Stimulated activated naive CD8-positive, alpha-beta T cell treated with anti-CD3 and anti-CD28 coated beads, Interleukin-15, Interleukin-2, amounts not matched to agents 100 ng/mL and 50 ng/mL, for 24 hours (primary cell): ENCODE results near the gene CCDC40.

Source experiments
- H3K27ac Mint-ChIP-seq: one replicate; pipeline ENCODE4 v1.8.0; 2021; ENCODE audit warnings: mild to moderate bottlenecking, mixed read lengths
- H3K27me3 Mint-ChIP-seq: one replicate; pipeline ENCODE4 v1.8.0; 2021; ENCODE audit warnings: mixed read lengths
- H3K36me3 Mint-ChIP-seq: one replicate; pipeline ENCODE4 v1.8.0; 2021; ENCODE audit warnings: low read depth, mixed read lengths
- H3K4me1 Mint-ChIP-seq: one replicate; pipeline ENCODE4 v1.8.0; 2021; ENCODE audit warnings: low read depth, mixed read lengths
- H3K4me3 Mint-ChIP-seq: one replicate; pipeline ENCODE4 v1.8.0; 2021; ENCODE audit warnings: mild to moderate bottlenecking, mixed read lengths
- H3K9me3 Mint-ChIP-seq: one replicate; pipeline ENCODE4 v1.8.0; 2021; ENCODE audit warnings: mixed read lengths

CCDC40 gene

DNA sequence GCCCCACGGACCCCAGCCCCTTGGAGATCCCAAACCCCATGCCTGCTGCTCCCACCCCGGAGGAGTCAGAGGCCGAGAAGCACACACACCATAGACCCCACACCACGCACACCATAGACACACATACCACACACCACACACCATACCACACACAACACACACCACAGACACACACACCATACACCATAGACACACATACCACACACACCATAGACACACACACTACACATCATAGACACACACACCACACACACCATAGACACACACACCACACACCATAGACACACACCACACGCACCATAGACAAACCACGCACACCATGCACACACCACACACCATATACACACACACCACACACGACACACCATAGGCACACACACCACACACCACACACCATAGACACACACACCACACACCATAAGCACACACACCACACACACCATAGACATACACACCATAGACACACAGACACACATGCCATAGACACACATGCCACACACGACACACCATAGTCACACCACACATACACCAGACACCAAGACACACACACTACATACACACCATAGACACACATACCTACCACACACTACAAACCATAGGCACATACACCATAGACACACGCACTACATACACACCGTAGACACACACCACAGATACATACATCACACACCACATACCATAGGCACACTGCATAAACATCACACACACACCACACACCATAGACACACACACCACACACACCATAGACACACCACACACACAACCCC is 12.1 kb upstream of the CCDC40 start:
- H3K27ac Mint-ChIP-seq, result no peak overlapping the region
- H3K36me3 Mint-ChIP-seq, result no peaks in the 10 kb centered on the region
- H3K4me3 Mint-ChIP-seq, result no peak overlapping the region
- H3K27me3 Mint-ChIP-seq, result no peaks in the 10 kb centered on the region
- no peaks in the 10 kb centered on the region for H3K9me3 Mint-ChIP-seq
- no peaks in the 10 kb centered on the region for H3K4me1 Mint-ChIP-seq

DNA sequence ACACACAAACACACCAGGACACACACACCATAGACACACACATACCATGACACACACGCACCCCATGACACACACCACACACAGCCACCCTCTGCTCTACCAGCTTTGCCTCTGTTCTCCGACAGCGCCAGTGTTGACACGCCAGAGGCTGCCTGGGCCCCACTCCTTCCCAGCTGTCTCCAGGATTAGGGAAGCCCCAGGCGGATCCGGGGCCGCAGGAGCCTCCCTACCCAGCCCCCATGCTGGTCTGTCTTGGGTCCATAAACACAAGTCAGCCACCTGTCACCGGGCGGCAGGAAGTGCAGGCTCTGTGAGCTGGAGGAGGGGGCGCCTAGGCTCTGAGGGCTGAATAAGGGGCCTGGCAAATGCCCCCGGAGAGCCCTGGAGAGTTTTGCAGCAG is 11.3 kb upstream of the CCDC40 start:
- Mint-ChIP-seq H3K4me3 (no peak overlapping the region), H3K27me3 (no peaks in the 10 kb centered on the region), H3K9me3 (no peaks in the 10 kb centered on the region), H3K36me3 (no peaks in the 10 kb centered on the region), H3K27ac (no peak overlapping the region), H3K4me1 (no peaks in the 10 kb centered on the region)

DNA sequence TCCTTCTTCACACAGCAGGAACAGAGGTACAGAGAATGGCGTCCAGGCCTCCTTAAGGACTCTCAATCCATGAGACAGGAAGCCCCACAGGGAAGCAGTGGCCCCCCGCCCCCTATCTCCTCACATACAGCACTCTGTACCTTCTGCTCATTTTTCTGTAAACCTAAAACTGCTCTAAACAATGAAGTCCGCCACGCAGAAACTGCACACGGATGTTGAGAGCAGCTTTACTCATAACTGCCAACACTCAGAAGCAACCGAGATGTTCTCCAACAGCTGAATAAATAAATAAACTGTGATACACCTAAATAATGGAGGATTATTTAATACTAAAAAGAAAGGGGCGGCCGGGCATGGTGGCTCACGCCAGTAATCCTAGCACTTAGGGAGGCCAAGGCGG is 10.6 kb upstream of the CCDC40 start:
- Mint-ChIP-seq H3K27me3 (no peaks in the 10 kb centered on the region), H3K4me3 (no peak overlapping the region), H3K36me3 (no peaks in the 10 kb centered on the region), H3K27ac (no peak overlapping the region), H3K9me3 (no peaks in the 10 kb centered on the region), H3K4me1 (no peaks in the 10 kb centered on the region)

DNA sequence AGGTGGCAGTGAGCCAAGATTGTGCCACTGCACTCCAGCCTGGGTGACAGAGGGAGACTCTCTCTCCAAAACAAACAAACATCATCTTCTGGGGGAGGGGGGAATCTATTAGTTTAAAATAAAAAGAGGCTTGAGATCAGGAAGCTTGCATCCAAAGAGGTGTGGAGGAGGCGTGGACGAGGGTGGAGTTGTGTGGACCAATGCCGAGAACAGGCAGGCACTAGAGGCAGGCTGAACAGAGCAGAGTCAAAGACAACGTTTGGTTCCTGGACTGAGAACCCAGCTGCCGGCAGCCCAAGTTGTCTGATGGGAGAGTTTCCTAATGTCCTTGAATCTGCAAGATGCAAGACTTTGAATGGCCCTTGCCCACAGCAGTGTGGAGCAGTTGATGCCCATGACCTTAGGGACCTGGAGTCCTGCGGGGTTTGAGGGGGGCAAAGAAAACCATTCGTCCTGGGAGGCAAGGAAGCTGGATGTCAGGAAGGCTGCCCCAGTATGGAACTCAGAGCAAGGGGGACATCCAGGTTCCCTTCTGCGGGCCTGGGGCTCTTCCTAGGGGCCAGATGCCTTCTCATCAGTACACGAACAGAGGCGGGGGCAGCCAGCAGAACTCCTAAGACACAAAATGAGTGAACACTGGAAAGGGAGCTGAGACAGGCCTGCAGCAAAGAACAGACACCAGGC is 9.9 kb upstream of the CCDC40 start:
- no peaks in the 10 kb centered on the region for H3K36me3 Mint-ChIP-seq
- H3K4me3 Mint-ChIP-seq, result no peak overlapping the region
- H3K27me3 Mint-ChIP-seq, result no peaks in the 10 kb centered on the region
- no peaks in the 10 kb centered on the region for H3K9me3 Mint-ChIP-seq
- no peak overlapping the region for H3K27ac Mint-ChIP-seq
- no peaks in the 10 kb centered on the region for H3K4me1 Mint-ChIP-seq

DNA sequence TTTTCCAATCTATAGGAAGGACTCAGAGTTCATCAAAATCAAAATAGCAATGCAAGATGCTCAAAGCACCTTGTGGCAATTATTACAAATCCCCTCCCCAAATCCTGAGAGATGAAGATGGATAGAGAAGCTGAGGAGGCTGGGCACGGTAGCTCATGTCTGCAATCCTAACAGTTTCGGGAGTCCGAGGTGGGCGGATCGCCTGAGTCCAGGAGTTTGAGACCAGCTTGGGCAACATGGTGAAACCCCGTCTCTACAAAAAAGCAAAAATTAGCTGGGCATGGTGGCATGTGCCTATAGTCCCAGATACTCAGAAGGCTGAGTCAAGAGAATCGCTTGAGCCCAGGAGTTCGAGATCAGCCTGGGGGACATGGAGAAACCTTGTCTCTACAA is 9.4 kb upstream of the CCDC40 start:
- no peak overlapping the region for H3K27ac Mint-ChIP-seq
- no peaks in the 10 kb centered on the region for H3K36me3 Mint-ChIP-seq
- no peak overlapping the region for H3K4me3 Mint-ChIP-seq
- no peaks in the 10 kb centered on the region for H3K4me1 Mint-ChIP-seq
- no peaks in the 10 kb centered on the region for H3K27me3 Mint-ChIP-seq
- H3K9me3 Mint-ChIP-seq, result no peaks in the 10 kb centered on the region

DNA sequence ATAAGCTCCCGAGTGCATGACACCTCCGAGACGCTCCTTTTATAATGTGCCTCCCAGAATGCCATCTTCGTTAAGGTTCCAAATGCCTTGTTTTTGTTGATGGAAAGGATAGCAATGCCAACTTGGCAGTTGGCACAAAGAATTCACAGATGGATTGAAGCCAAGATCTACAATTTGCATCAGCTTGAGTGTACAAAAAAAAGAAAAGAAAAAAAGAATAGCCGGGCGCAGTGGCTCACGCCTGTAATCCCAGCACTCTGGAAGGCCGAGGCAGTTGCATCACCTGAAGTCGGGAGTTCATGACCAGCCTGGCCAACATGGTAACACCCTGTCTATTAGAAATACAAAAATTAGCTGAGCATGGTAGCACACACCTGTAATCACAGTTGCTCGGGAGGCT is 8.4 kb upstream of the CCDC40 start:
- no peak overlapping the region for H3K27ac Mint-ChIP-seq
- no peaks in the 10 kb centered on the region for H3K4me1 Mint-ChIP-seq
- no peaks in the 10 kb centered on the region for H3K9me3 Mint-ChIP-seq
- H3K36me3 Mint-ChIP-seq, result no peaks in the 10 kb centered on the region
- no peak overlapping the region for H3K4me3 Mint-ChIP-seq
- H3K27me3 Mint-ChIP-seq, result no peaks in the 10 kb centered on the region

DNA sequence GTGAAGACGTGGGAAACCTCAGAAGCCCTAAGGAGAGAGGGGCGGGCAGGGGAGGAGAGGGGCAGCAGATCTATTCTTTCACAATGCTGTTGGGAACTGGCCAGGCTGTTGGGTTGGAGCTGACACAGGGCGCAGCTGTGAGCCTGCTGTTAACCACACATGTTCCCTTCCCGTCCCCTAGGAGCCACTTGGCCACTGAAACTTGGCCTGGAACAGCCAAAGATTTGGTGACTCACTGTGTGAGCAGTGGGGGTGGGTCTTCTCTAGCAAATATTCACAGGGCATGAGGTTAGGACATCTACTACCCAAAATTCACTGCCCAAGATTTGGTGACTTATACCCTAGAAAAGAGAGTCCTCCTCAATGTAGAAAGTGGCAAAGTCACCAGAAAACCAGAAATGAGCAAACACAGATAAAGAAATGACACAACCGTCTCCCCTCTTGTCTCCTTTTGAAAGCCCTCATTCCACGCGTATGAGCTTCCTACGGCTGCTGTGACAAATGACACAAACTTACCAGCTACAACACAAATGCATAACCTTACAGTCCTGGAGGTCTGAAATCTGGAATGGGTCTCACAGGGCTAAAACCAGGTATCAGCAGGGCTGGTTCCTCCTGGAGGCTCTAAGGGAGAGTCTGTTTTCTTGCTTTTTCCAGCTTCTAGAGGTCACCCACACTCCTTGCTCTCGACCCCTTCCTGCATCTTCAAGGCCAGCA is 7.0 kb upstream of the CCDC40 start:
- no peak overlapping the region for H3K4me3 Mint-ChIP-seq
- no peaks in the 10 kb centered on the region for H3K9me3 Mint-ChIP-seq
- no peaks in the 10 kb centered on the region for H3K36me3 Mint-ChIP-seq
- no peaks in the 10 kb centered on the region for H3K27me3 Mint-ChIP-seq
- peaks cover 2% of the 10 kb centered on the region for H3K4me1 Mint-ChIP-seq
- no peak overlapping the region for H3K27ac Mint-ChIP-seq

DNA sequence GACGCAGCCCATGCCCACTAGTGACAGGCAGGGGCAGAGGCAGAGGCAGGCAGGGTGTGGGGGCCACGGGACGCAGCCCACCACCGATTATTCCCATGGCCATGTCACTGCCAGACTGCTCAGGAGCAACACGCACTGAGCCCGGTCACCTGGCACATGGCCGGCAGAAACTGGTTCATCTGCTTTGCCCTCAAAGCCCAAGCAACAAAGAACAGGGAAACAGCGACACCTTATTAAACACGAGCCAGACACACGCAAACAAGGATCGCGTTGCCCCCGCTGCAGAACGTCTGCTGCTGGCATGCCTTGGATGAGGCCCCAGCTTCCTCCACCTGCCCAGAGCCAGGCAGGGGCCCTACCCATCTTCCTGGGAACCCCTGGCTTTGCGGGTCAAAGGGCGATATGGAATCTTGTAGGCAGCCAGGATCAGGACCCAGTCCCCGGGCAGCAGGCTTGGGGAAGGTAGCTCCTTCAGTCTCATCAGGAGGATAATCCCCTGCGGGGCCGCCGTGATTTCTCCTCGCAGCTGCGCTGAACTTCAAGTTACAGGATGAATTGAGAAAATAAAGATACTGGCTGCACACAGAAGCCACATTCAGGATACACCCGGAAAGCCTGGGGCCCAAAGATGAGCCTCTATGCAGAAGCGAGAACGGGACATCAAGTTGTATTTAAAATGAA is 5.6 kb upstream of the CCDC40 start:
- Mint-ChIP-seq H3K4me1 (peaks cover 10% of the 10 kb centered on the region), H3K9me3 (no peaks in the 10 kb centered on the region), H3K36me3 (no peaks in the 10 kb centered on the region), H3K27me3 (peaks cover 4% of the 10 kb centered on the region), H3K4me3 (no peak overlapping the region), H3K27ac (no peak overlapping the region)

DNA sequence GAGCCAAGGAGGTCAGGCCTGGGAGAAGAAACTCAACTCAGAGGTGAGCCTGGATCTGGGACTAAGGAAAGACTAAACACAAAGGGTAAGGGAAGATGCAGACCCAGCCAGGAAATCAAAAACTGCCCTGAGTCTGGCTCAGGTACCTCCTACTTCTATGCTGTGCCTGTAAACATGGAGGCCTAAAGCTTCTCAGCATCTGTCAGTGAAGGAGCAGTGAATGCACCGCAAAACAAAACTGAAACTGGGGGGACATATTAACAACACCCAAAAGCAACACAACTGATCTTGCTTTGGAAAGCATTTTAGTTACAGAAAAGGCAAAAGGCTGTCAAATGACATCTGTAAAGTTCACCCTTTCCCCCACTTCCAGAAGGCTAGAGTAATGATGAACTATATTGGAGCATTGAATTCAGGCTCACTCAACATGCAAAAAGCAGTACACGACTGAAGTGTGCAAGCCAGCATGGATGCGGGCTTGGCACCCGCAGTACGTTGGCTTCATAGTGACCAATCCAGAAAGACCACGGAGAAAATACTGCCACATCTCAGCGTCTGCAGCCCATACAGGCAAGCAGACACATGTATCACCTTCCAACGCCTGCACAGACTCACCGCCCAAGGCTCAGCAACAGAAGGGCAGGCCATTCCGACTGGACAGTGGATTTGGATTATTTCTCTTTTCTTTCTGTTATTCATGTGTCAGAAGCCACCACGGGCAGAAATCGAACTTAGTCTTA is 4.6 kb upstream of the CCDC40 start:
- no peak overlapping the region for H3K27ac Mint-ChIP-seq
- no peaks in the 10 kb centered on the region for H3K36me3 Mint-ChIP-seq
- no peak overlapping the region for H3K4me3 Mint-ChIP-seq
- H3K27me3 Mint-ChIP-seq, result peaks cover 4% of the 10 kb centered on the region
- peaks cover 13% of the 10 kb centered on the region for H3K4me1 Mint-ChIP-seq
- H3K9me3 Mint-ChIP-seq, result no peaks in the 10 kb centered on the region

DNA sequence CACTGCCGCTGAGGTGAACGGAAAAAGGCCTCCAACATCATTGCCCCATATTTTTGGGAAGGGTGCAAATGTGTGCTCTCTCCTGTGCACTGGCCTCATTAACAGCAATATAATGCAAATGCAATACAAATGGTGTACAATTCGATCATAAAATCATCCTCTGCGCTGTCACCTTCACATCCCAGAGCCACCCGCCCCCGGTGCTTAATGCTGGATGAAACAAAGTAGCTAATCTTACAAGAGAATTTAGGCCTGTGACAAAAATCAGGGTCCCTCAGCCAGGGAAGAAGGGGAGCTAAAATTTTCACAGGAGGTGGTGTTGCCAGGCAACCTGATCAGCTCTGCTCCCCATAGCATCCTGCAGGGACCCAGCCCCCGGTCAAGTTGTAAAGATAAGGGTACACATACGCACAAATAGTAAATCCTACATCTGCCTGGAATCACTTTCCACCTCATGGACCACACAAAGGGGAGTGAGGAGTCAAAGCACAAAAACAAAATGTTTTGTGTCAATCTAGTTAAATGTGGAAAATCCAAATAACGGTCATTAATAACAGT is 3.7 kb upstream of the CCDC40 start:
- Mint-ChIP-seq H3K9me3 (no peaks in the 10 kb centered on the region), H3K4me3 (no peak overlapping the region), H3K4me1 (peaks cover 18% of the 10 kb centered on the region), H3K27me3 (peaks cover 7% of the 10 kb centered on the region), H3K36me3 (no peaks in the 10 kb centered on the region), H3K27ac (no peak overlapping the region)

DNA sequence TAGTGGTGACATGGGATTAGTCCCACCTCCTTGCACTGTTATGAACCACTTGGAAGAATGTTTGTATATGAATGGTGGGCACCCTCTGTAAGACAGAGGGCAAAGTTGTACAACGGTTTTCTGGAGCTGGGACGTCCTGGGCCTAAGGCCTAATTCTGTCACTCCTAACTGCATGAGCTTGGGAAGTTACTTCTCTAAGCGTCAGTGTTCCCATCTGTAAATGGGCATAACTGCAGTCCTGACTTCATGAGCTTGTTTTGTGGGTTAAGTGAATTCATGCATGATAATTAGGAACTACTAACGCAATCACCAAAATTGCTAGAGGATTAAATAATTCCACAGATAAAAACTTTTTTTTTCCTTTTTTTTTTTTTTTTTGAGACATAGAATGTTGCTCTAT is 2.6 kb upstream of the CCDC40 start:
- Mint-ChIP-seq H3K4me1 (peaks cover 18% of the 10 kb centered on the region), H3K36me3 (no peaks in the 10 kb centered on the region), H3K27me3 (peaks cover 7% of the 10 kb centered on the region), H3K27ac (no peak overlapping the region), H3K9me3 (no peaks in the 10 kb centered on the region), H3K4me3 (no peak overlapping the region)

DNA sequence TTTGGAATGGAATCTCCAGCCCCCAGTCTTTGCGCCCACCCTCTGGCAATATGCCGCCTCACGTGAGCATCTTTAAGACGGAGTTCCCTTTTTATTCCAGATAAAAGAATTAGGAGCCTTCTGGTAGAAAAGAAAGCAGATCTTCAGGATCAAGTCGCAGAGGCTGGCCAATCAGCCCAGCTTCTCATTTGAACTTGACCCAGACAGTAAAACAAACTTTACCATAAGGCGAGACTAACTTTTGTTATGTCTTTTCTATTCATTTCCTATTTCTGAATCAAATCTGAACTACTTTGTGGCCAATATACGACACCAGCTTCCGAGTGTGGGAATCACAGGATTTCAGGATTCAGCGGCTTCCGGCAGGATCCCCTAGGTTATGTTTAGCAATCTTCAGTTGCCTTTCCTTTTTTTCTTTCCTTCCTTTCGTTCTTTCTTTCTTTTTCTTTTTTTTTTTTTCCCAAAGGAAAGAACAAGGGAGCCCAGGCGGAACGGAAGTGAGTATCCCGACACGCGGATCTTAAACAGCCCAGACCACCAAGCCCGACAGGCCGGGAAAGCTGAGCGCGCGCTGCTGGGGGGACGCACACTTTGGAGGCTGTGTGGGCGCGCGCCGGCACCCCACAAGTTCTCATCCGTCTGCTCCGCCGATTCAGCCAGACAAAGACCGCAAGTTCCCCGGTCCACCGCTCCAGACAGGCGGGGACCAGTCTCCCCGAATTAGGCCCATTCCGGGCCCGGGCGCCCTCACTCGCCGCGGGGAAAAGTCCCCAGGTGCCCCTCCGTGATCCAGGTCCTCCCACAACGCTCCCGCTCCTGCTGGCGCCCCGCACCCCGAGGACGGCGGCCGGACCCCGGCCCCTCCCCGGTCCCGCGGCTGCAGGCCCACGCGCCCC is 1.4 kb upstream of the CCDC40 start:
- Mint-ChIP-seq H3K27ac (peak overlapping the region; percentile 71), H3K4me3 (peak overlapping the region; percentile 86), H3K27me3 (peaks cover 7% of the 10 kb centered on the region), H3K4me1 (peaks cover 18% of the 10 kb centered on the region), H3K36me3 (no peaks in the 10 kb centered on the region), H3K9me3 (no peaks in the 10 kb centered on the region)

DNA sequence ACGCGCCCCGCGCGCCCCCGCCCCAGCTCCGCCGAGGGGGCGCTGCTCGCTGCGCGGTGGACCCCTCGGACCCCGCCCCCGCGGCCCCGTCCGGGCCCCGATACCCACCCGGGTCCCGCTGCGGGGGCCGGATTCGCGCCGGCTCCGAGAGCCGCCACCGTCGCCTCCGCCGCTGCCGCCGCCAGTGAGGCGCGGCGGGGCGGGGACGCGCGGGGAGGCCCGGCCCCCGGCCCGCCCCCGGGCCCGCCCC is 830 bp upstream of the CCDC40 start, which contains the start of gene TBC1D16:
TBC1D16 (minus strand) TSS at position 186 of the 250 bp plus-strand sequence. CDS start 22,325 bp downstream, outside the sequence.
- H3K36me3 Mint-ChIP-seq, result no peaks in the 10 kb centered on the region
- peaks cover 18% of the 10 kb centered on the region for H3K4me1 Mint-ChIP-seq
- no peaks in the 10 kb centered on the region for H3K9me3 Mint-ChIP-seq
- peak within 1 kb of the TSS; percentile 86 for H3K4me3 Mint-ChIP-seq
- H3K27ac Mint-ChIP-seq, result peak within 1 kb of the TSS; percentile 76
- H3K27me3 Mint-ChIP-seq, result peaks cover 7% of the 10 kb centered on the region
